Mononuclear cell (primary cell): Measurements from ENCODE around the gene MYO16. TPM values are rescaled to one million over a fixed set of nuclear protein-coding genes. Genes with fewer than 3 reads are reported as not detected.

ENCODE experiments used
- H3K27me3 ChIP-seq: 2 replicates; pipeline ENCODE4 v1.6.0; 2011; ENCODE audit warnings: low read length, control low read depth; ENCODE audit not compliant: insufficient read depth
- H3K4me1 ChIP-seq: 2 replicates; pipeline ENCODE4 v1.5.1; 2011; ENCODE audit warnings: mild to moderate bottlenecking, low read length, control low read depth; ENCODE audit not compliant: insufficient read depth
- H3K4me3 ChIP-seq: 2 replicates; pipeline ENCODE4 v1.5.1; 2011; ENCODE audit warnings: mild to moderate bottlenecking, low read length, moderate library complexity
- H3K9me3 ChIP-seq: 2 replicates; pipeline ENCODE4 v1.5.1; 2011; ENCODE audit warnings: low read depth, mild to moderate bottlenecking, control low read depth, low read length
- total RNA-seq: library from RNA; depleted of rRNA; stranded (reverse); fragments of >200 nt; gene quantifications from one replicate; pipeline ENCODE4 v1.2.3, GENCODE V29; 2012

The MYO16 gene
- total RNA-seq, 1 donor = 0.94 TPM

- no peaks in the 10 kb centered on the region for H3K4me1 ChIP-seq
- H3K27me3 ChIP-seq = no peaks in the 10 kb centered on the region
- H3K9me3 ChIP-seq = no peaks in the 10 kb centered on the region
- H3K4me3 ChIP-seq = no peak overlapping the region
These were observed 113.5 kb downstream of the MYO16 start for GRCh38 chr13:108742701-108743451.

- Histone ChIP-seq H3K4me1 (no peaks in the 10 kb centered on the region), H3K9me3 (no peaks in the 10 kb centered on the region), H3K4me3 (no peak overlapping the region), H3K27me3 (no peaks in the 10 kb centered on the region)
These were observed 114.1 kb downstream of the MYO16 start for GRCh38 chr13:108743522-108743921.

- no peaks in the 10 kb centered on the region for H3K27me3 ChIP-seq
- H3K4me3 ChIP-seq = no peak overlapping the region
- no peaks in the 10 kb centered on the region for H3K4me1 ChIP-seq
- H3K9me3 ChIP-seq = no peaks in the 10 kb centered on the region
These were observed 118.4 kb downstream of the MYO16 start for GRCh38 chr13:108747843-108748242.

GRCh38 chr13:108752276-108752675, 122.9 kb downstream of the MYO16 start:
- Histone ChIP-seq H3K9me3 (no peaks in the 10 kb centered on the region), H3K4me1 (no peaks in the 10 kb centered on the region), H3K27me3 (no peaks in the 10 kb centered on the region), H3K4me3 (no peak overlapping the region)

- Histone ChIP-seq H3K27me3 (no peaks in the 10 kb centered on the region), H3K9me3 (no peaks in the 10 kb centered on the region), H3K4me1 (no peaks in the 10 kb centered on the region), H3K4me3 (no peak overlapping the region)
These were observed 125.7 kb downstream of the MYO16 start for GRCh38 chr13:108755083-108755482.

- H3K27me3 ChIP-seq = no peaks in the 10 kb centered on the region
- H3K4me1 ChIP-seq = no peaks in the 10 kb centered on the region
- H3K9me3 ChIP-seq = no peaks in the 10 kb centered on the region
- no peak overlapping the region for H3K4me3 ChIP-seq
These were observed 130.7 kb downstream of the MYO16 start for GRCh38 chr13:108760129-108760528.

- H3K9me3 ChIP-seq = no peaks in the 10 kb centered on the region
- H3K27me3 ChIP-seq = no peaks in the 10 kb centered on the region
These were observed 131.1 kb downstream of the MYO16 start for GRCh38 chr13:108760541-108760940.

GRCh38 chr13:108768035-108768434, 138.6 kb downstream of the MYO16 start:
- no peaks in the 10 kb centered on the region for H3K4me1 ChIP-seq
- no peaks in the 10 kb centered on the region for H3K27me3 ChIP-seq
- H3K4me3 ChIP-seq = no peak overlapping the region

More at GRCh38 chr13:108760541-108760940, 131.1 kb downstream of the MYO16 start:
- Histone ChIP-seq H3K4me3 (no peak overlapping the region), H3K4me1 (no peaks in the 10 kb centered on the region)

GRCh38 chr13:108769213-108770070, 140.0 kb downstream of the MYO16 start:
- Histone ChIP-seq H3K4me3 (no peak overlapping the region), H3K4me1 (no peaks in the 10 kb centered on the region), H3K27me3 (no peaks in the 10 kb centered on the region), H3K9me3 (no peaks in the 10 kb centered on the region)

More at GRCh38 chr13:108768035-108768434, 138.6 kb downstream of the MYO16 start:
- H3K9me3 ChIP-seq = no peaks in the 10 kb centered on the region

- Histone ChIP-seq H3K27me3 (no peaks in the 10 kb centered on the region), H3K4me3 (no peak overlapping the region), H3K4me1 (no peaks in the 10 kb centered on the region), H3K9me3 (no peaks in the 10 kb centered on the region)
These were observed 146.2 kb downstream of the MYO16 start for GRCh38 chr13:108775597-108775996.

- Histone ChIP-seq H3K4me1 (no peaks in the 10 kb centered on the region), H3K27me3 (no peaks in the 10 kb centered on the region), H3K4me3 (no peak overlapping the region), H3K9me3 (no peaks in the 10 kb centered on the region)
These were observed 147.2 kb downstream of the MYO16 start for GRCh38 chr13:108776650-108777049.

GRCh38 chr13:108777421-108778420, 148.3 kb downstream of the MYO16 start:
- H3K4me1 ChIP-seq = no peaks in the 10 kb centered on the region
- H3K9me3 ChIP-seq = no peaks in the 10 kb centered on the region
- no peak overlapping the region for H3K4me3 ChIP-seq
- no peaks in the 10 kb centered on the region for H3K27me3 ChIP-seq

GRCh38 chr13:108779308-108779707, 149.9 kb downstream of the MYO16 start:
- H3K4me1 ChIP-seq = no peaks in the 10 kb centered on the region
- no peaks in the 10 kb centered on the region for H3K27me3 ChIP-seq
- H3K9me3 ChIP-seq = no peaks in the 10 kb centered on the region
- no peak overlapping the region for H3K4me3 ChIP-seq

GRCh38 chr13:108780706-108781105, 151.3 kb downstream of the MYO16 start:
- no peaks in the 10 kb centered on the region for H3K9me3 ChIP-seq
- H3K27me3 ChIP-seq = no peaks in the 10 kb centered on the region
- no peak overlapping the region for H3K4me3 ChIP-seq
- H3K4me1 ChIP-seq = no peaks in the 10 kb centered on the region
